HG02884 (cell line): Measurements from ENCODE around the gene TRIM67.

Source experiments
- ATAC-seq: cut with Tn5 transposase; IDR thresholded peaks from one replicate; pipeline ENCODE4 v1.9.1; 2021; ENCODE audit warnings: mild to moderate bottlenecking, moderate library complexity; ENCODE audit not compliant: unreplicated experiment

The TRIM67 gene

DNA sequence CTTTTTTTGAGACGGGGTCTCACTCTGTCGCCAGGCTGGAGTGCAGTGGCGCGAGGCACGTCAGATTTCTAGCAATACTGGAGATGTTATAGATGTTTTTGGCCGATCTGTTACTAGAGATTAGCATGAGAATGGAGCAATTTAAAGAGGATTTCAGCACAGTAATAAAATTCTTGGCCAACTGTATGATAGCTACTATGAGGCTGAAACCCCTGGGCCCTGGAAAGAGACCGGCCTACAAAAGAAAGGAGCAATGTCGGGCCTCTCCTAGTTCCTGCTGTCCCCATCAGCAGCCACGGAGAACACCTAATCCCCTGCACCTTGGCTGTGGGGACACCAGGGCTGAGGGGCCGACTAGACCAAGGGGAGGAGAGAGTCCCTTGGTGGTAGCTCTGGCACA, 69.7 kb downstream of the TRIM67 start:
- ATAC-seq, result no peak

- no peak for ATAC-seq
Observed at GRCh38 chr1:231232870-231233734, 71.2 kb downstream of the TRIM67 start.

DNA sequence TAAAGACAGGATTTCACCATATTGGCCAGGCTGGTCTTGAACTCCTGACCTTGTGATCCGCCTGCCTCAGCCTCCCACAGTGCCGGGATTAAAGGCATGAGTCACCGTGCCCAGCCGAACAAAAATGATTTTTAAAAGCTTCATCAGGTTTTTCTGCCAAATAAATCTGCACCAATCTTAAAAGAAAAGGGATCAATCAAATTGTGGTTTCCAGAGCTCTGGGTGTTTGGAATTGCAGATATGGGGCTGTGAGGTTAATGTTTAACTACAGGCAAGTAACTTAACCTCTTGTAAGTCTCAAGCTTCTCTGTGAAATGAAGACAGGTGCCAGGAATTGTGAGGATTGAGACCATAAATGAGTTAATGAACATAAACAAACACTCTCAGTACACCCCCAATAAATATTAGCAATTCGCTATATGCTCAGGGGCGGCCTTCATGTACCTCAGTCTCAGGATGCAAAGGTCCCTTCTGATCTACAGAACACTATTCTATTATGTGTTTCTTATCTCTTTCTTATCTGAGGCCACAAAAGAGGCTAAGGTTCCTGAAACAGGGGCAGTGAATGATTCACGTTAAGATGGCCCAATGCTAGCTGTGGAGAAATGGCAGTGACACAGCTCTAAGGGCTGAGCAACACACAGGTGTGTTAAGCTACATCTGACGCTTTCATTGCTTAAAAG, 72.0 kb downstream of the TRIM67 start:
- no peak for ATAC-seq

DNA sequence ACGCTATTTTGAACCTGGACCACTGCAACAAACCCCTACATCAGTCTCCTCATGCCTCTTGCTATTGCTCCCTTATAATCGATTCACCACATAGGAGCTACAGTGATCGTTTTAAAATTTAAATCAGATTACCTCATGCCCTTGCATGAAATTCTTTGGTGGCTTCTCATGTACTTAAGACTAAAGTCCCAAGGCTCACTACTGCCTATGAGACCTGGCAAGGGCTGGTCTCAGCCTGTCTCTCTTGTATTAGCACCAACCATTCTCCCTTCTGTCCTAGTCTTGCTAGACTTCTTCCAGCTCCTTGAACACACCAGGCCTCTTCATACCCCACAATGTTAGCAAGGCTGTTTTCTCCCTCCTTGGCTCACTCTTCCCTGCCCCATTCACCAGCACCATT, 72.6 kb downstream of the TRIM67 start:
- ATAC-seq, result no peak

DNA sequence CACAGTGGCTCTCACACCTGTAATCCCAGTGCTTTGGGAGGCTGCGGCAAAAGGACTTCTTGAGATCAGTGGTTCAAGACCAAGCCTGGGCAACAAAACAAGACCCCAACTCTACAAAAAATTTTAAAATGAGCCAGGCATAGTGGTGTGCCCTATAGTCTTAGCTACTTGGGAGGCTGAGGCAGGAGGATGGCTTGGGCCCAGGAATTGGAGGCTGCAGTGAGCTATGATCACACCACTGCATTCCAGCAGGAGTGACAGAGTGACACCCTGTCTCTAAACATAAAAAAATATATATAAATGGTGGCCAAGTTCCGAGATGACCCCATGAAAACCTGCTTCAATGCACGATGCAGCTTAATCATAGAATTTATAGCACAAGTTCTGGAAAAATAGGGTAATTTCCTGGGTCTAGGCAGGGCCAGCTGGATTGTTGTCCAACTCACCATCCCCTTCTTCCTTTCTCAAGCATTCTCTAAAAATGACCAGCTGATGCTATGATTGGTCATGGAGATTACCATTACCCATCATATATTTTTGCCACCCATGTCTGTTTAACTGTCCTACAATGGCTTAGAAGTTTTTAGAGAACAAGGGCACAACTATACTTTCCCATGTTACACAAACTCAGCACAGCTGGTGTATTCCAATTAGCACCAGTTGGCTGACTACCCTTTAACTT, 73.8 kb downstream of the TRIM67 start:
- no peak for ATAC-seq

DNA sequence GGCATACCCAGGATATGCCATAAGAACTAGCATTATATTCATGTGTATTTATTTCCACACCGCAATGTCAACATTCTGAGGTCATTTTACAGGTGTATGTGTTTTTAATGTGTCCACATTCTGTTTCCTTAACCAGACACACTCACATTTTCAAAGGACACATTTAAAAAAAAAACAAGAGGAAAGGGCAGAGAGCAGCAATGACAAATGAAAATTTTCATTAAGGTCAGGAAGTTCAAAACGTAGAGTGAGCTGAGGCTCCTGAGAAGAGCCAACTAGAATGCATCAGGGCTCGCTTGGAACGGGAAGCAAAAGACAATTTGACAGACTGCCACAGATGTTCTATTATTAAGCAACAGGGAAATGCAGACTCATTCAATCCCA, 74.3 kb downstream of the TRIM67 start:
- no peak for ATAC-seq

GRCh38 chr1:231236938-231237337, 75.1 kb downstream of the TRIM67 start:
- ATAC-seq, result no peak

DNA sequence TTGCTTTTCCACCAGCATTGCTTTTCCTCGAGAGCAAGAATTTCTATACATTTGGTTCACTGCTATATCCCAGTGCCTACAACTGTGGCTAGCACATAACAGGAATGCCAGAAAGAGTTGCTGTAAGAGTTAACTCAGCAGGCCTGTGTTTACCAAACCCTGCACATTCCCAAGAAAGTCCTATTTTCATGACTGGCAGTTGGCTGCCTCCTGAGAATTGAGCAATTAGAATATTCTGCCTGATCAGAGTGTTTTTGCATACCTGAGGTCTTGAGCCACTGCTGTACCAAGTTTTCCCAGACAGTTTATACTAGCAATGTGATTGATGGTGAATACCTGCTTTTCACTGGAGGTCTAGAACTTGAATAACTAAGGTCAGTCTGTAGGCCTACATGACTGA, 76.4 kb downstream of the TRIM67 start:
- ATAC-seq, result no peak

DNA sequence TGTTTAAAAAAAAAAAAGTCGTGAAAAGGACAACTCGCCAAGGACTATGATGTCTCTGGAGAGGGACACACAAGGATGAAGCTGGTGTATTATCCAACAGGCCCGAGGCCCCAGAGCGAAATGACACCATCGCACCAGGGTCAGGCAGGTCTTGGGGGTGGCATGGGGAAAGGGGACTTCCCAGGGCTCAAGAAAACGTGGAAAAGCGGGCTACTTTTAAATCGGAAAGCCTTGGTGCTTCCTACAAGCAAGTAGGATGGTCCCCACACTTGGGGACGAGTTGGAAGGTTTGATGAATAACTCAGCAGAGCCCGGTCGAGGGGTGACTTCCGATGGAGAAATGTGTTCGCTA, 78.6 kb downstream of the TRIM67 start:
- no peak for ATAC-seq

DNA sequence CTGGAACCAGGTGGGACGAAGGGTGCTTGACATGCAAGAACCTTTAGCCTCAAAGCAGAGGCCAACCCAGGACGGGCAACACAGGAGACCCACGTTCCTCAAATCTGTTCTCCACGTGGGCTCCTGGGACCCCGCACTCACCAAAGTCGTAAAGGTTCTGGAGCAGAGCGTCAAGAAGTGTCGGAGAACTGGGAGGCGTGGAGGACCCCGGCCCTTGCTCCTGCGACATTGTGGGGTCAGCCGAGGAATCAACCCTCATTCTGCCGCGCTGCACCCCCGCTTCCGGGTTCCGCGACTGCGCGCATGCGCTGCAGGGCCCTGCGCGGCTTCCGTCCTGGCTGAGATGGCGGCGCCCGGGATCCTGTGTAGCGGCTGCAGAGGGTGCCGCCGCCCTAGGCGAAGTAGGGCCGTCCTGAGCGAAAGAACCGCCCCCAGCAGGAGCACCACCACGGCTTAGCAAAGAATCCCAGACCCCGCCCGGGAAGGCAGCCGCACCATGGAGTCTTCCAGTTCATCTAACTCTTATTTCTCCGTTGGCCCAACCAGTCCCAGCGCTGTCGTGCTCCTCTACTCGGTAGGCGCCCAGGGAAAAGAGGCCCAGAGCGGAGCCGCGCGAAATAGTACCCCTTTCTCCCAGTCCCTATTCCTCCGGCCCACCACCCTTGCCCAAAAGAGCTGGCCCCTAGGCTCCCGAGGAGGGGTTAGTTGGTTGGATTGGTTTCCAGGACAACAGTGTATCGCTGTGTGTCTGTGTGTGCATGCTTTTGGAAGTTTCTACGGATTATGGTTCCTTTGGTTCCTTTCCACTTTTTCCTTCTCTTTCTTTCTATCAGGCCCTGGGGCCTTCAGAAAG, 79.3 kb downstream of the TRIM67 start, which contains the start of gene GNPAT:
Gene GNPAT, plus strand, starts transcription at position 330 of the 853 bp plus-strand sequence. Its CDS starts 167 bp downstream, at position 497.
- ATAC-seq, result peak; percentile 92

GRCh38 chr1:231241750-231242149, 79.9 kb downstream of the TRIM67 start:
- ATAC-seq, result no peak

GRCh38 chr1:231242516-231243198, 80.8 kb downstream of the TRIM67 start:
- no peak for ATAC-seq

GRCh38 chr1:231248778-231249177, 86.9 kb downstream of the TRIM67 start:
- no peak for ATAC-seq

- ATAC-seq, result no peak
Observed at GRCh38 chr1:231252336-231252735, 90.5 kb downstream of the TRIM67 start.

DNA sequence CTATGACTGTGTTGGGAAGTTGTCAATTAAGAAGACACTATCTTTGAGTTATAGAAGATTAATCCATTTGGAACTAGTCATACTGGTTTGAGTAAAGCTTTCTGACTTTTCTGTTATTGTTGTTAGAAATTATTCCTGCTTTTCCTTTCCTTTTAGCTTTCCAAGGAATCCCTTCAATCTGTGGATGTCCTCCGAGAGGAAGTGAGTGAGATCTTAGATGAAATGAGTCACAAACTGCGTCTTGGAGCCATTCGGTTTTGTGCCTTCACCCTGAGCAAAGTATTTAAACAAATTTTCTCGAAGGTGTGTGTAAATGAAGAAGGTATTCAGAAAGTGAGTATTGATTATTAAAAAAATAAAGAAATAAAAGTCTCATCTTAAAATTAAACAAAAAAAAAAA, 98.5 kb downstream of the TRIM67 start:
- no peak for ATAC-seq

DNA sequence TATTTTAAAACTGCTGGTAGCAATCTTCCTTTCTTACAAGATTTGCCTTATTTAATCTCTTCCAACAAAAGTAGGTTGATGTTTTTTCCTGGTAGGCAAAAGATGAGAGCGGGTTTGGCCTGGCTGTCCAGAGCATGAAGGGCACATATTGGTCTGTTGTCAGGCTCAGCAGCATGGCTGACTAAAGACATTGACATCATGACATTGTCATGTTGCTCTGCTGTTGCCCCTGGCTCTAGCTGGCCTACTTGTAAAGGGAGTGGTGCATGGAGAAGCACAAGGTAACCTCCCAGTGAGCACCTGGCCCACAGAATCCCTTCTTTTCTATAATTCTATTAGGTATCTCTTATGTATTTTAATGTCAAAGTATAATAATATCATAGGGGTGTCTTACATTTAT, 102.8 kb downstream of the TRIM67 start:
- no peak for ATAC-seq

- ATAC-seq, result no peak
Observed at GRCh38 chr1:231265379-231265778, 103.5 kb downstream of the TRIM67 start.

DNA sequence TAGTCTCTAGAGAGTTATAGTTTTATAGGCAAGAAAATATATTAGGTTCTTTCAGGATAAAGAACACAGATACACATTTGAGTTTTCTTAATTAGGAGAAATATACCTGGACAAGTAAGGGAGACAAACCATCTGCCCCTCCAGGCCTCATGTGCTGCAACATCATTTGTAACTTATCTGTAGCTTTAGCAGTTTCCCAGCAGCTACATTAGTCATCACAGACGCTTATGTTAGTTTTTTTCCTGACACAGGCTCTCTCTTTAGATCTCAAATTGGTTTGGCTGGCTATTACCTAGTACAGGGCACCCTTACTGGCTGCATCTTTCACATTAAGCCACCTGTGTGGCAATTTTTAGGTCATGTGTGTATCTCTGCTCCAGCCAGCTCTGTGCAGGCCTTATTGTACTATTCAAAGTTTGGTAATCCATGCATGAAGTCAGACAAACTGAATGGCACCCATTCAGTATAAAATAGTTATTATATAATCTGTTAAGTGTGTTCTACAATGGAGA, 105.0 kb downstream of the TRIM67 start:
- ATAC-seq, result no peak
